ENCODE measurements around the gene DNAJC11.

Gene DNAJC11

GRCh38 chr1:6627031-6627430 lies 74.6 kb downstream of the DNAJC11 start:
- TF ChIP-seq GATA2 (IDR thresholded peaks at IDR 0.05; ENCODE audit: low read depth, low read length) (no peak), GATA3 (IDR thresholded peaks at IDR 0.05; ENCODE audit: low read depth, low read length) (no peak)

- TF ChIP-seq GATA3 (IDR thresholded peaks at IDR 0.05; ENCODE audit: low read depth, low read length) (no peak), GATA2 (IDR thresholded peaks at IDR 0.05; ENCODE audit: low read depth, low read length) (no peak)
These were observed 75.9 kb downstream of the DNAJC11 start for GRCh38 chr1:6625584-6626149.

GRCh38 chr1:6624710-6625583 lies 76.7 kb downstream of the DNAJC11 start, which contains the start of gene THAP3:
TSS of gene THAP3 (plus strand) at chr1:6624868. CDS start at chr1:6625219, 351 bp downstream.
- TF ChIP-seq GATA2 (IDR thresholded peaks at IDR 0.05; ENCODE audit: low read depth, low read length), result no peak

- TF ChIP-seq GATA3 (IDR thresholded peaks at IDR 0.05; ENCODE audit: low read depth, low read length) (no peak), GATA2 (IDR thresholded peaks at IDR 0.05; ENCODE audit: low read depth, low read length) (peak; percentile 52)
These were observed 78.2 kb downstream of the DNAJC11 start for GRCh38 chr1:6623269-6623965.

- TF ChIP-seq GATA2 (IDR thresholded peaks at IDR 0.05; ENCODE audit: low read depth, low read length) (no peak), GATA3 (IDR thresholded peaks at IDR 0.05; ENCODE audit: low read depth, low read length) (no peak)
These were observed 79.0 kb downstream of the DNAJC11 start for GRCh38 chr1:6622396-6623152.

- TF ChIP-seq GATA2 (IDR thresholded peaks at IDR 0.05; ENCODE audit: low read depth, low read length) (no peak), GATA3 (IDR thresholded peaks at IDR 0.05; ENCODE audit: low read depth, low read length) (no peak)
These were observed 79.9 kb downstream of the DNAJC11 start for GRCh38 chr1:6621429-6622391.

GRCh38 chr1:6619045-6619444 lies 82.6 kb downstream of the DNAJC11 start:
- TF ChIP-seq GATA3 (IDR thresholded peaks at IDR 0.05; ENCODE audit: low read depth, low read length), result no peak
- TF ChIP-seq GATA2 (IDR thresholded peaks at IDR 0.05; ENCODE audit: low read depth, low read length), result no peak

- TF ChIP-seq GATA3 (IDR thresholded peaks at IDR 0.05; ENCODE audit: low read depth, low read length), result no peak
- no peak for TF ChIP-seq GATA2 (IDR thresholded peaks at IDR 0.05; ENCODE audit: low read depth, low read length)
These were observed 86.5 kb downstream of the DNAJC11 start for GRCh38 chr1:6614929-6615785.

- TF ChIP-seq GATA3 (IDR thresholded peaks at IDR 0.05; ENCODE audit: low read depth, low read length), result no peak
- no peak for TF ChIP-seq GATA2 (IDR thresholded peaks at IDR 0.05; ENCODE audit: low read depth, low read length)
These were observed 87.3 kb downstream of the DNAJC11 start for GRCh38 chr1:6614019-6614928.

- TF ChIP-seq GATA3 (IDR thresholded peaks at IDR 0.05; ENCODE audit: low read depth, low read length), result no peak
- no peak for TF ChIP-seq GATA2 (IDR thresholded peaks at IDR 0.05; ENCODE audit: low read depth, low read length)
These were observed 88.1 kb downstream of the DNAJC11 start, which contains the start of gene PHF13 for GRCh38 chr1:6613361-6614018. TSS of gene PHF13 (plus strand) at chr1:6613731. CDS start at chr1:6614067, 336 bp downstream.

Measured in SH-SY5Y (cell line).